GM19043 (cell line): ENCODE measurements around the gene RBMX.
"Not testable (repeated sequence)": the region's sequence is repeated elsewhere in the genome, so short reads cannot be mapped to it uniquely, and the experiment has no call there.

Experiments
- ATAC-seq: cut with Tn5 transposase; IDR thresholded peaks from one replicate; pipeline ENCODE4 v1.9.1; 2021; ENCODE audit warnings: low read depth; ENCODE audit not compliant: unreplicated experiment

RBMX gene

DNA sequence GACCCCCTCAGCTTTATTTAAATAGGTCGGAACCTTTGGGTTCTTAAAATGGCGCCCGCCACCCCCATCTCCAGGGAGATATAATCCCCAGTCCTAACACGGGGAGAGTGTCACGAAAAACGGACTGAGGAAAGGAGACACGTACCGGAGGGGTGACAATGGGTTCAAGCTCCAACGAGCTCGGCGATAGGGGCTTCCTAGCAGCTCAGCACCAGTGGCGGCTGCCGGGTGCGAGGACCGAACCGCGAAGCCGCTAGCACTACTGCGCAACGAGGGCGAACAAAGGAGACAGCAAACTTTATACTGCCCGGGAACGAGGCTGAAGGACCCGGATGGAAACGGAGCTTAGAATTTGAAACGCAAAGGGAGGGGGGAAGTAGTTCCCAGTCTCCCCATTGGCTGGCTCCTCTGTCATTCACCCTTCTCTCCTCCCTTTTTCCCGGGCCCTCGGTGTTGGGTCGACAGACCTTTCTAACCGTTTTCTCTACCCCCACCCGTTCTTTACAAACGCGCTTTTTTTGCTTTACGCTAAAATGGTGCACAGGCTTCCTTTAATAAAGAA is at the start of gene RBMX:
Gene RBMX (minus strand): TSS at position 274 of the 562 bp plus-strand sequence. CDS start 1,298 bp downstream, outside the sequence.
- ATAC-seq = peak; percentile 96

- not testable (repeated sequence) for ATAC-seq
Observed at GRCh38 chrX:136921438-136921837, 40.9 kb upstream of the RBMX start.

DNA sequence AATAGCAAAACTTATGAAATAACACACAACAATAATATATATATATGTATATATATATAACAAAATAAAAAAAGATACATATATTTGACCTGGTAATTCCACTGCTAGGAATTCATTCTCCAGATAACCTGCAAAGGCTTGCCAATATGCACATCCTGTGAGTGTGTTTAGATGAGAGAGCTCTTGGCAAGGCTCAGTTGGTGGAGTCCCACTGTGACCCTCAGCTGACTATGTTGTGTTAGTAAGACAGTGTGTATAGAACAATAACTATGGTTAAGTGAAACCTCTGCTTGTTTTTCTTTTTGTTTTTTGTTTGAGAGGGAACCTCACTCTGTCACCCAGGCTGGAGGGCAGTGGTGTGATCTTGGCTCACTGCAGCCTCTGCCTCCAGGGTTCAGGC is 39.5 kb upstream of the RBMX start:
- ATAC-seq = no peak

DNA sequence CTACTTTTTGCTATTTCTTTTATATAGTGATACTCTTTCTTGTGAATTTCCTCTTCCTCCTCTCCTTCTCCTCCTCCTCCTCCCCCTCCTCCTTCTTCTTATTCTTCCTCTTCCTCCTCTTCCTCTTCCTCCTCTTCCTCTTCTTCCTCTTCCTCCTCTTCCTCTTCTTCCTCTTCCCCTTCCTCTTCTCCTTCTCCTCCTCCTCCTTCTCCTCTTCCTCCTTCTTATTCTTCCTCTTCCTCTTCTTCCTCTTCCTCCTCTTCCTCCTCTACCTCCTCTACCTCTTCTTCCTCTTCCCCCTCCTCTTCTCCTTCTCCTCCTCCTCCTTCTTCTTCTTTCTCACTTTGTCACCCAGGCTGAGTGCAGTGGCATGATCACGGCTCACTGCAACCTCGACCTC is 36.3 kb upstream of the RBMX start:
- ATAC-seq = no peak

- not testable (repeated sequence) for ATAC-seq
Observed at GRCh38 chrX:136911661-136912060, 31.1 kb upstream of the RBMX start.

DNA sequence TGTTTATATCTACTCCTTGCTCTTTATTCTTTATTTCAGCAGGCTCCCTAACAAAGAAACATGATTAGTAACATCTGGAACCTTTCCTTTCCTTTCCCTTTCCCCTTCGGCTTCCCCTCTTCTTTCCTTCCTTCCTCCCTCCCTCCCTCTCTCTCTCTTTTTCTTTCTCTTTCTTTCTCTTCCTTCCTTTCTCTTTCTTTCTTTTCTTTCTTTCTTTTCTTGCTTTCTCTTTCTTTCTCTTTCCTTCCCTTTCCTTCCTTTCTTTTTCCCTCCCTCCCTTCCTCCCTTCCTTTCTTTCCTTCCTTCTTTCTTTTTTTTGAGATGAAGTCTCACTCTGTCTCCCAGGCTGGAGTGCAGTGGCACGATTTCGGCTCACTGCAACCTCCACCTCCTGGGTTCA is 30.7 kb upstream of the RBMX start:
- no peak for ATAC-seq

- no peak for ATAC-seq
Observed at GRCh38 chrX:136910565-136911035, 30.1 kb upstream of the RBMX start.

- ATAC-seq = peak; percentile 57
Observed at GRCh38 chrX:136909706-136910564, 29.4 kb upstream of the RBMX start.

DNA sequence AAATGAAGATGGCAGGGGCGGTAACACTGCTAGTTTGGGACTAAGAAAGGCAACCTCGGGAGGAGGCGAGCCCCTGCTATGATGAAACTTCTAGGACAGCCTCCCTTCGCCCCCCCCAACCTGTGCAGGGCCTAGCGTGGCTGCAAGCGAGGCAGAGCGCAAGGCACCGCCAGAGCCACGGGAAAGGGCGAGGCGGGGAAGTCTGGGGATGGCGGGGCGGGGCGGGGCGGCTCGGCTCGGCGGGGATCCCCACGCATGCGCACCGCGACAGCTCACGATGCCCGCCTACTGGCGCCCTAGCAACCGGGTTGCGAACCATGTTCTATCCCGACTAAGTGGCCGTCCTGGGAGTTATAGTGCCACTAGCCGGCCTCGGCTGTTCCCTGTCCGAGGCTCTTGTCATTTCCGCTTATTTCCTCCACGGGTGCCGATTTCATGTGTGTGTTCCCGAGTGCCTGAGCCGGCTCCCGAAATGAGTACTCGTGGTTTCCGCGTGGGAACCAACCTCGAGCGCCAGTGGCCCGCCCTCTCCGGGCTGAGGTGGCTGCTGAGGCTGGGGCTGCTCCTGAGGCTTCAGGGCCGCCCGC is 28.7 kb upstream of the RBMX start:
- ATAC-seq = peak; percentile 59

GRCh38 chrX:136907621-136908020 is 27.1 kb upstream of the RBMX start:
- no peak for ATAC-seq

- ATAC-seq = no peak
Observed at GRCh38 chrX:136906921-136907510, 26.5 kb upstream of the RBMX start.

DNA sequence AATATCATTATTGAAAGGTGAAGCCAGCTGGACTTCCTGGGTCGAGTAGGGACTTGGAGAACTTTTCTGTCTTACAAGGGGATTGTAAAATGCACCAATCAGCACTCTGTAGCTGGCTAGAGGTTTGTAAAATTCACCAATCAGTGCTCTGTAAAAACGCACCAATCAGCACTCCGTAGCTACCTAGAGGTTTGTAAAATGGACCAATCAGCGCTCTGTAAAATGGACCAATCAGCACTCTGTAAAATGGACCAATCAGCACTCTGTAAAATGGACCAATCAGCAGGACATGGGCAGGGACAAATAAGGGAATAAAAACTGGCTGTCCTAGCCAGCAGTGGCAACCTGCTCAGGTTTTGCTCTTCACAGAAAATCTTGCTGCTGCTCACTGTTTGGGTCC is 23.5 kb upstream of the RBMX start:
- not testable (repeated sequence) for ATAC-seq

DNA sequence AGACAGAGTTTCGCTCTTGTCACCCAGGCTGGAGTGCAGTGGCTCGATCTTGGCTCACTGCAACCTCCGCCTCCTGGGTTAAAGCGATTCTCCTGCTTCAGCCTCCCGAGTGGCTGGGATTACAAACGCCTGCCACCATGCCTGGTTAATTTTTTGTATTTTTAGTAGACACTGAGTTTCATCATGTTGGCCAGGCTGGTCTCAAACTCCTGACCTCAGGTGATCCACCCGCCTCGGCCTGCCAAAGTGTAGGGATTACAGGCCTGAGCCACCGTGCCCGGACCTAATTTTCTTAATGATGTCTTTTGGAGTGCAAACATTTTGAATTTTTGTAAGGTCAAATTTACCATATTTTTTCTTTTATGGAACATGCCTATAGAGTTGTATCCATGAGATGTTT is 19.5 kb upstream of the RBMX start:
- ATAC-seq = not testable (repeated sequence)

DNA sequence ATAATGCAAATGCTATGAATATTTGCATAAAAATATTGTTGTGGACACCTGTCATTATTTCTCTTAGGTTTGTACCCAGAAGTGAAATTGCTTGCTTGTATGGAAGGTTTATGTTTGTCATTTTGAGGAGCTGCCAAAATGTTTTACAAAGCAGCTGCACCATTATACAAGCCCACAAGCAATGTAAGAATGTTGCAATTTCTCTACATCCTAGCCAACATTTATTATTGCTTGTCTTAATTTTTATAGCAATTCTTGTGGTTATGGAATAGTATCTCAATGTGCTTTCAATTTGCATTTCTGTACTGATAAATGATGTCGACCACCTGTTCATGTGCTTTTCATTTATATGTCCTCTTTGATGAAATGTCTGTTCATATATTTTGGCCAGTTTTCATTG is 18.7 kb upstream of the RBMX start:
- no peak for ATAC-seq

- not testable (repeated sequence) for ATAC-seq
Observed at GRCh38 chrX:136898752-136899151, 18.2 kb upstream of the RBMX start.

- no peak for ATAC-seq
Observed at GRCh38 chrX:136896121-136896914, 15.8 kb upstream of the RBMX start.

DNA sequence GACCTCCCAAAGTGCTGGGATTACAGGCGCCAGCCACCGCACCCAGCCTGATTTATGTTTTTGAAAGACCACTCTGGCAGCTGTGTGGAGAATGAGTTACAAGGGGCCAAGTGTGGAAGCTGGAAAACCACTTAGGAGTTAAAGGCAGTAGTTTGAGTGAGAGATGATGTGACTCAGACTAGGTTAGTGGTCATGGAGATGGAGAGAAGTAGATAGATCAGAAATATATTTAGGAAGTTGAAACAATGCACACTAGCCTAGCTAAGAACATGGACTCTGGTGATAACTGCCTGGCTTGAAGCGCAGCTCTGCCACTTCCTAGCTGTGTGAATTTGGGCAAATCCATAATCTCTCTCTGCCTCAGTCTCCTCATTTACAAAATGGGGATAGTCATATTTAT is 11.9 kb upstream of the RBMX start:
- no peak for ATAC-seq

DNA sequence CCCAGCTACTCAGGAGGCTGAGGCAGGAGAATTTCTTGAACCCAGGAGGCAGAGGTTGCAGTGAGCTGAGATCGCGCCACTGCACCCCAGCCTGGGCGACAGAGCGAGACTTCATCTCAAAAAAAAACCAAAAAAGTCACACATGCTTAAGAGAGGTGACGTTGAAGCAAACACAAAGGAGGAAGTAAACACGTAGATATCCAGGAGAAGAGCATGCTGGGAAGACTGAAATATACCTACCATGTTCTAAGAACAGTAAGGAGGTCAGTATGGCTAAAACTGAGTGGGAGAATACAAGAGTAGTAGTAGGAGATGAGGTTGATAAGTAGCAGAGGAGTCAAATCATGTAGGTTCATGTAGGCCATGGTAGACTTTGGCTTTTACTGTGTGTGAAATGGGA is 10.1 kb upstream of the RBMX start:
- ATAC-seq = not testable (repeated sequence)

GRCh38 chrX:136889269-136889668 is 8.7 kb upstream of the RBMX start:
- ATAC-seq = no peak

DNA sequence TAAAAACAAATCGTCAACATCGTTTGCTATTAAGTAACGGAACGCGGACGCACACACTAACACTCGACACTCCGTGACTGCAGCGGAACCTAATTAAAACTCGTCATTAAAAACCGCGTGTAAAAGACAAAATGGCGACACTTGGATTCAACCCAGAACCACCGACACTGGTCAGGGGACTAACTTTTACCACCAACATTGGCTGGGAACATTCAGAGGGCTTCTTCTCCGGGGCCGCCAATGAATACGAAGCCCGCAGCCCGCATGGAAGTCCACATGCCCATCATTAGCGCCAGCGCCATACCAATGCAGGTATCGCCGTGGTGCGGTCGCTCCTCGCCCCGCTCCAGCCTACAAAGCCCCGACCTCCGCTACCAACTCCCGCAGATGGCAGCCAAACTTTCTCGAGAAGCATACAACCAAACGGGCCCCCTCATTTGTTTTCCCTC is 498 bp downstream of the RBMX start:
- peak; percentile 11 for ATAC-seq
